K562 treated with DMSO at 1 percent for 24 hours (cell line): ENCODE data around the gene SRPK1. TPM values are rescaled to one million over a fixed set of nuclear protein-coding genes. Genes with fewer than 3 reads are reported as not detected.

Experiments
- total RNA-seq: library from RNA; unstranded; fragments of 300-600 nt; gene quantifications from 2 replicates; pipeline ENCODE4 v1.2.3, GENCODE V29; 2022; ENCODE audit warnings: low read depth; ENCODE audit not compliant: insufficient read depth

The SRPK1 gene
- 29.7 and 40.1 TPM in 2 replicates for total RNA-seq

DNA sequence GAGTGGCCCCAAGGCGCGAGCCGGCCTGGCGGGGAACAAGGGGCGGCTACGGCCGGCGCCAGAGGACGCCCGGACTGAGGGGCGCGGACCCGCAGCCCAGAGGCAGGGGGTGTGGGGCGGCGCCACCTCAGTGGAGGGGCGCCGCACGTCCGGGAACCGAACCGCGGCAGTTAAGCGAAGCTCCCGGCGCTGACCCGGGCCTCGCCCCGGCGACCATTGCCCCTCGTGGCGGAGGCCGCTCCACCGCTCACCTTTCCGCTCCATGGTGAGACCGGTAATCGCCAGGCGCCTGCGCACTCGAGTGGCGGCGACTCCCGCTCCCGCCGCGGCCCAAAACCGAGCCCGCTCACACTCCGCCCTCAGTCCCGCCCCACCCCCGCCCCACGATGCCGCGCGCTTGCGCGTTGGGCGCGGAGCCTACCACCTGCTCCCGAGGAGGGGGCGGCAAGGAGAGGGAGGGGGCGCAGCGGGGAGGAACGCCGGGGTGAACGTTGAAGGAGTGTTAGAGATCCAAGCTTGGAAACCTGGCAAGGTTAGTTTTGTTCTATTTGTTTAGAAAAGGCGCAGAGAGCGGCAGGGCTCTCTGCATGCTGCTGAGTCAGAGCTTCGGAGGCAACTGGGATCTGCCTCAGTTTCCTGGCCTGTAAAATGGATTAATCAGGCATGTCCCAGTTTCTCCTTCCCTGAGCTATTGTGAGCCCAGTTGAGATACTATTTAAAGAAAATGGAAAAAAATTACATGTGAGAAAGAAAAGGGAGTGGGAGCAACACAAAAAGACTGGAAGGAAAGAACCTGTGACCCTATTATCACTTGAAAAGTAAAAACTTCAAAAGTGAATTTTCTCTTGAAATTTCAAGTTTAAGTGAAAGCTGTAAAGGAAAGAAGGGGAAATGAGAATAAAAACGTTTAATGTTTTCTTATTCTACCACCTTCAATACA lies at the start of gene SRPK1:
Gene SRPK1, minus strand, starts transcription at position 306 of the 940 bp plus-strand sequence. Its CDS starts 42 bp downstream, at position 264.

DNA sequence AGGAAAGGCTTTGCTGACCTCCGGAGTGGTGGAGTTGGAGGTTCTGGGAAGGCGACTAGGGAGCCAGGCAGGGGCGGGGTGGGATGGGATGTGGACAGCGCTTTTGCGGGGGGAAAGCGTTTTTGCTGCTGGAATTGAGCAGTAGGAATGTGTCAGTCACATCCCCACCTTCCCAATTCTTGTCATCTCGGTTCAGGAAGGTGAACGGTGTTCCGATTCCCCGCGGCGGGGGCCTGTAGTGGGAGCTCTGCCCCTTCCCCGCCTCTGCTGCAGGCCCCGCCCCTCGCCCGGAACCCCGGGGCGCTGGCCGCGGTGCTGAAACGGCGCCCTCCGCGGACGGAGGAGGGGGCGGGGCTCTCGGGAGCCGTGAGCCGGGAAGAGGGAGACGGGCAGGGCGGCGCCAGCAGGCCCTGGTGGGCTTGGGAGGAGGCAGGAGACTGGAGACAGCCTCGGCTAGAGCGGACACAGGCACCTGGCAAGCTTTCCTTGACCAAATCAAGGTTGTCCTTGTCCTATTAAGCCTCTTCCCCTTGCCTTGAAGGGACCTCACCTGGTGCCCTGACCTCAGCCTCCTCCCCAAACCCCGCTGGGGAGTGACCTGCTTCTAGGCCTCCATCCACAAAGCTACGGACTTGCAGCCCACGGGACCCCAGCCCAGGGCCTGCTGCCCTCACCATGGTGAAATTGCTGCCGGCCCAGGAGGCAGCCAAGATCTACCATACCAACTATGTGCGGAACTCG lies 115.7 kb downstream of the SRPK1 start, which contains the start of gene LHFPL5:
Gene LHFPL5, plus strand, starts transcription at position 357 of the 741 bp plus-strand sequence. Its CDS starts 319 bp downstream, at position 676.

Other genes with a start within 250 kb of the SRPK1 start
- 31.2 and 37.0 TPM in 2 replicates for gene FKBP5, start 232.2 kb downstream of the SRPK1 start, total RNA-seq
- 0.36 and 0.59 TPM in 2 replicates for gene ARMC12, start 184.1 kb downstream of the SRPK1 start, total RNA-seq
- gene CLPSL2, start 144.5 kb downstream of the SRPK1 start, total RNA-seq, result not detected in 2 replicates
- not detected in 2 replicates for gene CLPSL1, start 140.1 kb downstream of the SRPK1 start, total RNA-seq
- not detected in 2 replicates for gene CLPS, start 123.8 kb downstream of the SRPK1 start, total RNA-seq
- not detected in 2 replicates for gene LHFPL5, start 115.7 kb downstream of the SRPK1 start, total RNA-seq
- gene SLC26A8, start 103.5 kb upstream of the SRPK1 start, total RNA-seq, result not detected in 2 replicates
- 36.6 and 42.3 TPM in 2 replicates for gene MAPK14, start 106.7 kb upstream of the SRPK1 start, total RNA-seq
- 1.3 and 1.9 TPM in 2 replicates for gene MAPK13, start 209.4 kb upstream of the SRPK1 start, total RNA-seq